GM15510 (cell line): Measurements from ENCODE around the gene TM4SF5.
A peak's percentile ranks its signal among the peaks of the same experiment; 100 is the strongest.

Source experiments
- POLR2A ChIP-seq: IDR thresholded peaks from 3 replicates; pipeline ENCODE4 v1.6.1; 2011; ENCODE audit warnings: borderline replicate concordance; ENCODE audit not compliant: insufficient read length; ENCODE audit errors: extremely low read depth

Gene TM4SF5

DNA sequence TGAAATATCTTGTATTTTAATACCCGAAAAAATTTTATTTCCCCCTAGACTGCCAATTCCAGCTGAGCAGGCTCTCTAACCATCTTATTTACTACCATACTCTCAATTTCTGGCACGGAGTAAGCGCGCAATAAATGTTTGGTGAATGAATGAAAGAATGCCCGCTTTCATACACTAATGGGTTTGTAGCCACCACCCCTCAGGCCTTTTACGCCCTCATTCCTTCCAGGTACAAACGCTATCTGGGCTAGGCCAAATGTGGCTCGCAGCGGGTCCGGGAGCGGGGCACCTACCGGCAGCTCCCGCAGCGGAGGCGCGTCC lies 34.7 kb downstream of the TM4SF5 start:
- TF ChIP-seq POLR2A: no peak

DNA sequence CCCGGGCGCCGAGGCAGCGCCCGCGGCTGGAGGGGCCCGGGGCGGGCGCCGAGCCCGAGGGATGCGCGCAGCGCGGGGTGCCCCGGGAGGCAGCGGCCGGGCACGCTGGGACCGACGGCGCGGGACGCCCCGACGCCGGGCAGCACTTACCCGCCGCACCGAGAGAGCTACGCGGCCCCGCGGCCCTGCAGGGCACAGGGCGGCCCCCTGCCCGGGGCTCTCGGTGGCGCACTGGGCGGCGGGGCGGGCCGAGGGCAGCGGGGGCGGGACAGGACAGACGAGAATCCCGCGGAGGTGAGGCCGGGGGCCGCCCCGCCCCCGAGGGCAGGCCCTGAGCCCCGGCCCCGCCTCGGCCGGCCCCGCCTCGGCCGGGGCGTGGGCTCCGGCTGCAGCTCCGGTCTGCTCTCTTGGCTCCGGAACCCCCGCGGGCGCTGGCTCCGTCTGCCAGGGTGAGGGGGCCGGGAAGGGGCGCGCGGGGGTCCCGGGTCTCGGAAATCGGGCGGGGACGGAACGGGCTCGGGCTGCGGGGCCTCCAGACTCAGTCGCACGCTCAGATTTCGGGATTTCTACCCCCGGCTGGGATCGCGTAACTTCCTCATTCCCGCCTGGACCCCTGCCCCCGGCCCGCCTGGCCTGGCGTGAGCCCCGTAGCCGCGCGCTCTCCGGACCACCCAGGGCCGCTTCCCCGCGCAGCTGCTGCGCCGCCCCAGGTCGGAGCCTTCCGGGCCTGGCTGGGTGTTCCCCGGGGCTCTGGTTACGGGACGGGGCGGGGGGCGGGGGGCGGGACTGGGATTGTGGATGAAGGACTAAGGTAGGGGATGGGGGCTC lies 35.3 kb downstream of the TM4SF5 start, which contains the start of gene PLD2:
TSS of gene PLD2 (plus strand) at position 376 of the 828 bp plus-strand sequence. CDS start 621 bp downstream, outside the sequence.
- TF ChIP-seq POLR2A: peak; percentile 73

DNA sequence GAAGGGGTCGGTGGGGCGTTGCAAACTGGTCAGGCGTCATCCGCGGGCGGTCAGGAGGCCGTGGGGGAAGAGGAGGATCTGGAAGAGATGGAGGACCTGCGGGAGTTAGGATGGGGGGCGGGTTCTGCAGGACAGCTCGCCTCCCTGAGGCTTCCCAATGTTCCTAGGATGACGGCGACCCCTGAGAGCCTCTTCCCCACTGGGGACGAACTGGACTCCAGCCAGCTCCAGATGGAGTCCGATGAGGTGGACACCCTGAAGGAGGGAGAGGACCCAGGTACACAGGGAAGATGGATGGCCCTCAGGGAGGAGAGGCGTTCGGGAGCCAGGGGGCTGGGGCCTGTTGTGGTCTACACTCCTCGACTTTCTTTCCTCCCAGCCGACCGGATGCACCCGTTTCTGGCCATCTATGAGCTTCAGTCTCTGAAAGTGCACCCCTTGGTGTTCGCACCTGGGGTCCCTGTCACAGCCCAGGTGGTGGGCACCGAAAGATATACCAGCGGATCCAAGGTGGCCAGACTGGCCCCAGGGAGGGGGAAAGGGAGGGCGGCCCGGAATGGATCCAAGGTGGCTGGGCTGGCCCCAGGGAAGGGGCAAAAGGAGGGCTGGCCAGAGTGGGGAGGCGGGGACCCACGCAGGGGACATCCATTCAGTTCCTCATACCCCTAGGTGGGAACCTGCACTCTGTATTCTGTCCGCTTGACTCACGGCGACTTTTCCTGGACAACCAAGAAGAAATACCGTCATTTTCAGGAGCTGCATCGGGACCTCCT lies 36.1 kb downstream of the TM4SF5 start:
- TF ChIP-seq POLR2A: no peak

DNA sequence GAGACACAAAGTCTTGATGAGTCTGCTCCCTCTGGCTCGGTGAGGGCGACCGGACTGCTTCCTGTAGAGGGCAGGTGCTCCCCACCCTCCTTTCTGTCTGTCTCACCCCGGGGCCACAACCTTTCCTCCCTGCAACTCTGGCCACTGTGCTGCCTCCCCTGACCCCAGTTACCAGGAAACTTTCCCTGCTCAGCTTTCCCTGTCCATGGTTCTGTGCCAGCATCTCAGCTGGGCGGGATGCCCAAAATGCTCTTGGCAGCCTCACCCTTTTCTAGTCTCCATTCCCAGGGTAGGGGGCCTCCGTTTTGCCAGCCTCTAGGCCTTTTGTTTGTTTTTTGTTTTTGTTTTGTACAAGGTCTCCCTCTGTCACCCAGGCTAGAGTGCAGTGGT lies 36.7 kb downstream of the TM4SF5 start:
- TF ChIP-seq POLR2A: no peak

DNA sequence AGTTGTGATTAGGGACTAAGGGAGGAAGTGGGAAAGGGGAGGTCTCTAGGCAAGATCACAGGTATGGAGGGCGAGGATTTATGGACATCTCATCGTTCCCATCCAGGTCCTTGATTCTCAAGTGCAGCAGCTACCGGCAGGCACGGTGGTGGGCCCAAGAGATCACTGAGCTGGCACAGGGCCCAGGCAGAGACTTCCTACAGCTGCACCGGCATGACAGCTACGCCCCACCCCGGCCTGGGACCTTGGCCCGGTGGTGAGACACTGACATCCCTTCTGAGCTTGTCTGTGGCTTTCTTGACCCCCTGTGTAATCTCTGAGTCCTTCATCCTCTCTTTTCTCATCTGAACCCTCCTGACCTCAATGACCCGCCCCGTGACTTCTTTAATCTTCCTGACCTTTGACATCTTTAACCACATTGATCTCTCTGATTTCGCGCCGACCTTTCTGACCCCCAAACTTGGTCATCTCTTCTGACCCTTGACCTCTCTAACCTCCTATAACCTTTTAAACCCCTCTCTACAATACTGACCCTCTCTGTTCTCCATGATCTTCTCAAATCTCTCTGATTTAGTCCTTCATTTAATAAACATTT lies 39.1 kb downstream of the TM4SF5 start:
- TF ChIP-seq POLR2A: no peak

DNA sequence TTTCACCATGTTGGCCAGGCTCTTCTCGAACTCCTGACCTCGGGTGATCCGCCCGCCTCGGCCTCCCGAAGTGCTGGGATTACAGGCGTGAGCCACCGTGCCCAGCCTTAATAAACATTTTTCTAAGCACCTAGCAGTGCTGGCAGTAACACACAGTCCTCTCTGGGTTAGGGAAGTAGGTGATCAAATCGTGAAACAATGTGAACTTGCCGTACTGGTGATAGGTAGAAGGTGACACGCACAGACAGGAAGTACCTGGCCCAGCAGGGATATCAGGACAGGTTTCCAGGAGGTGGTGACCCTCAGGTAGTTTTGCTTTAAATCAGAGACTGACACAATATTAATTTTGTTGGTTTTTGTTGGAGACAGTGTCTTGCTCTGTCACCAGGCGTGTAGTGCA lies 39.8 kb downstream of the TM4SF5 start:
- no peak for TF ChIP-seq POLR2A

DNA sequence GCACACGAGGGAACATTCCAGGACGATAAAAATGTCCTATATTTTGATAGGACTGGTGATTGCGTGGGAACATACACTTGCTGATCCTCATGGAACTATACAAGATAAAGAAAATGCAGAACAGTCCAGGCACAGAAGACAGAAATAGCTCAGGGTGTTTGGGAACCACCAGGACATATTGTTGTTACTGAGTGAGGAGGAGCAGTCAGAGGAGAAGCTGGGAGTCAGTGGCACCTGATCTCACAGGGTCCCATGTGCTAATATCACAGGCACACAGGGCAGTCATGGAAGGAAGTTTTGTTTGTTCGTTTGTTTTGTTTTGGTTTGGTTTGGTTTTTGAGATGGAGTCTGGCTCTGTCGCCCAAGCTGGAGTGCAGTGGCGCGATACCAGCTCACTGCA lies 41.0 kb downstream of the TM4SF5 start:
- no peak for TF ChIP-seq POLR2A

DNA sequence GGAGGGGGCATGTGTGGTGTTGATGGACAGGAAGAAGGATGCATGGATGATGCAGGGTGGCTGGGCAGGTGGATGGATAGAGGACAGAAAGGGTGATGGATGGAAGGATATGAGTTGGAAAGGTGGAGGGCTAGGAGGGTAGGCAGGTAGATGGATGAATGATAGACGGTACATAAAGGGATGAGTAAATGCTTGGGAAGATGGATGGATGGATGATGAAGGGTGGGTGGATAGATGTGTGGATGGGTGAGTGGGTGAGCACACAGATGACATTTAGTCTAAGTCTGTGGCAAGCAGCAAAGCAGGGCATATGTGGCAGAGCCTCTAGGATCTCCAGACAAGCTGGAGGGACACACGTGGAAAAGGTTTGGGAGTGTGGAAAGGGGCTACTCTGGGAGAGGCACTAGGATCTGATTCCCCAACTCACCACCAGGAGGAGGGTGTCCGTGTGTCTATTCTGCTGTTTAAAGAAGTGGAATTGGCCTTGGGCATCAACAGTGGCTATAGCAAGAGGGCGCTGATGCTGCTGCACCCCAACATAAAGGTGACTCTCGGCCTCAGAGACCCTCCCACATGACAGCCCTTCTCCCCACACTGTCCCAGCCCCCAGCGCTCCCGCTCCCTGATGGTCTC lies 43.5 kb downstream of the TM4SF5 start:
- no peak for TF ChIP-seq POLR2A

DNA sequence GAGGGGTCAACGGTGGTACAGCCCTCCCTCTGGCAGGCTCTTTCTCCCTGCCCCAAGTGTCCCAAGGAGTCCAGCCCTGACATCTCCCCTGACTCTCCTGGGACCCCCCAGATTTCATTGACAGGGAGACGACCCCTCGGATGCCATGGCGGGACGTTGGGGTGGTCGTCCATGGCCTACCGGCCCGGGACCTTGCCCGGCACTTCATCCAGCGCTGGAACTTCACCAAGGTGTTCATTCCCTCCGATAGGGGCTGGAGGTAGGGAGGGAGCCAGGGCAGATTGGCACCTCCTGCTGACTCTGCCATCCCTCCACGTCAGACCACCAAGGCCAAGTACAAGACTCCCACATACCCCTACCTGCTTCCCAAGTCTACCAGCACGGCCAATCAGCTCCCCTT lies 45.1 kb downstream of the TM4SF5 start:
- no peak for TF ChIP-seq POLR2A

DNA sequence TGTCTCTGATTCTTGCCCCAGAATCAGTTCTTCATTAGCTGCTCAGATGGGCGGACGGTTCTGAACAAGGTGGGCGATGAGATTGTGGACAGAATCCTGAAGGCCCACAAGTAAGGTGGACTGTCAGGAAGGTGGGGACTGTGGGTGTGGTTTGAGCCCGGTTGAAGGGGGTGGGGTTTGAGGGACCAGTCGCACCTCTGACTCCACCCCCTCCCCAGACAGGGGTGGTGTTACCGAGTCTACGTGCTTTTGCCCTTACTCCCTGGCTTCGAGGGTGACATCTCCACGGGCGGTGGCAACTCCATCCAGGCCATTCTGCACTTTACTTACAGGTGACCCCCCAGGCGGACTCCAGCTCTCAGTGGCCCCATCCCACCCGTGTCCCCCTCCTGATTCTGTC lies 46.6 kb downstream of the TM4SF5 start:
- no peak for TF ChIP-seq POLR2A

DNA sequence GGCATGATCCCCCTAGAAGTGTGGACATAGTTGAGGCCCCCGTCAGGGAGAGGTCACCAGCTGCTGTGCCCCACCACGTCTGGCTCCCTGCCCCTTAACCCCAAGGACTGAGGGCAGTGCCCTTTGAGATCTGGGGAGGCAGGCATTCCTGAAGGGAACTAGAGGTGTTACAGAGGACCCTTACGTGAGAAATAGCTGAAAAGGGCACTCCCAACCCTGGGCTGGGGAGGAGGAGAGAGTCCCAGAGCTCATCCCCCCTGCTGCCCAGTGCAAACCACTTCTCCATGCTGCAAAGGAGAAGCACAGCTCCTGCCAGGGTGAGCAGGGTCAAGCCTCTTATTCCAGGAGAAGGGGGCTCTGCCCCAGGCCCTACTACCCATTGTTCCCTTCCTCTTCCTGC lies 51.1 kb downstream of the TM4SF5 start:
- no peak for TF ChIP-seq POLR2A

DNA sequence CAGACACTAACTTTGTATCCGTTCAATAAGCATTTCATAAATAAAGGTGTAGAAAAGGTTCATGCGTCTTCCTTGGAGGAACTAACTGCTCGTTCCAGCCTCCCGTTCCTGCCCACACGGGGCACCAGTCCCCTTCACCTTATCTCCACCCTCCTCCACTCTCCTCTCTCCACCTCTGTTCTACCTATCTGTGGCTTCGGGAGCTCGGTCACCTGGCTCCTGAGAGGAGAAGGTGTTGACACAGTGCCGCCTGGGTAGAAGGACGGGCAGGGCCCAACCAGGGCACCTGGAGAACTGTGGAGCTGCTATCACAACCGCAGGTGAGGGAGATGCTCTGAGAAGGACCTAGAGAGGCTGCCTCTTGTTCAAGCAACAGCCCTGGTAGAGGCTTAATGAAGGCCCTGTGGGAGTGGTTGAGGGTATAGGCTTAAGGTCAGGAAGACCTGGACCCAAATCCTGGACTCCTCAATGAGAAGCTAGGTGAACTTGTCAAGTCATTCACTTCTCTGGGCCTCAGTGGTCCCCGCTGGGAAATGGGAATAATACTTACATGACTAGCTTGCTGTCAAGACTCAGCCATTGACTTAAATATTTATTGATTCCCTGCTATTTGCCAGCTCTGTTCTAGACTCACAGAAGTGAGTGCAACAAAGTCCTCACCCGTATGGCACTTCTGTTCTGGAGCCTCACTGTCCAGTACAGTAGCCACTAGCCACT lies 51.8 kb downstream of the TM4SF5 start:
- no peak for TF ChIP-seq POLR2A

DNA sequence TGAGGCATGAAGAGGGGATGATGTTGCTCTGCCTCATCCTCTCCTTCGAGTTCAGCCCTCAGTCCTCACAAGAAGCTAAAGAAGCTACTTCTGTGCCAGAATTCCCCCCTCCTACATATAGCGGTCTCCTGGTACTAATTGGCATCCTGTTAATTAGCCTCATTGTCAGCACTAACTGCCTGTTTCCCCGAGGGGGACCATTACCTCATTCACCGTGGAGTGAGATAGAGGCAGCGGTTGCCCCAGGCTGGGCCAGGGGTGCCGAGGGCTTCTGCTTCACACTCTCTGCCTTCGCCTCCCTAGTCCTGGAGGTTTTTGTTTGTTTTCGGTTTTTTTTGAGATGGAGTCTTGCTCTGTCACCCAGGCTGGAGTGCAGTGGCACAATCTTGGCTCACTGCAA lies 55.7 kb downstream of the TM4SF5 start:
- no peak for TF ChIP-seq POLR2A
